Astrocyte of the spinal cord (primary cell): ENCODE results near the gene PACRG.
A peak's percentile ranks its signal among the peaks of the same experiment; 100 is the strongest.

Source experiments
- DNase-seq: peaks from one replicate; pipeline ENCODE4 v3.0.0; 2011; ENCODE audit warnings: low read depth, low spot score
- H3K4me3 ChIP-seq: 2 replicates; pipeline ENCODE4 v1.5.1; 2011; ENCODE audit warnings: low read depth, mild to moderate bottlenecking, low read length, moderate library complexity
- in situ Hi-C: cut with HindIII; loops from 2 replicates; pipeline ENCODE4 v1.10.0; 2017; ENCODE audit warnings: low sequenced_read_pairs
- TF ChIP-seq, protein P1 (sequence below): IDR thresholded peaks from 2 replicates; pipeline ENCODE4 v1.5.1; 2012; ENCODE audit warnings: low read depth, mild to moderate bottlenecking, low read length, inconsistent platforms

The PACRG gene

DNA sequence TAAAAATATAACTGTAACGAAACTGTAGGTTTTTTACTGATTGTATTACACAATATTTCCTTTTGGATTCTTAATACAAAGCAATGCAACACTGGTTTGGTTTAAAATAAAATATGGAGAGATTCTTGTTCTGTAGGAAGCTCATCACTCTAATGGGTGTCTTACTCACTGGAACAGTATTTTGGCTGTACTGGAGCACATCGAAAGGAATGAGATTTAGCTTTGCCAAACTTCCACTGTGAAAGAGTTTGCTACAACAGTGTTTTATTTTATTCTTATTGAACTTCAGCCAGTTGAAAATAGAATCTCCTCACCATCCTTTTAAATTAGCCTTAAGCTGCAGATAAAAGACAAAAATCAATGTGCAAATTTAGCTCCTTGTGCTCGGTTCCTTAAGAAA, 456.0 kb downstream of the PACRG start:
- peak; percentile 41 for DNase-seq
- TF ChIP-seq, protein P1, sequence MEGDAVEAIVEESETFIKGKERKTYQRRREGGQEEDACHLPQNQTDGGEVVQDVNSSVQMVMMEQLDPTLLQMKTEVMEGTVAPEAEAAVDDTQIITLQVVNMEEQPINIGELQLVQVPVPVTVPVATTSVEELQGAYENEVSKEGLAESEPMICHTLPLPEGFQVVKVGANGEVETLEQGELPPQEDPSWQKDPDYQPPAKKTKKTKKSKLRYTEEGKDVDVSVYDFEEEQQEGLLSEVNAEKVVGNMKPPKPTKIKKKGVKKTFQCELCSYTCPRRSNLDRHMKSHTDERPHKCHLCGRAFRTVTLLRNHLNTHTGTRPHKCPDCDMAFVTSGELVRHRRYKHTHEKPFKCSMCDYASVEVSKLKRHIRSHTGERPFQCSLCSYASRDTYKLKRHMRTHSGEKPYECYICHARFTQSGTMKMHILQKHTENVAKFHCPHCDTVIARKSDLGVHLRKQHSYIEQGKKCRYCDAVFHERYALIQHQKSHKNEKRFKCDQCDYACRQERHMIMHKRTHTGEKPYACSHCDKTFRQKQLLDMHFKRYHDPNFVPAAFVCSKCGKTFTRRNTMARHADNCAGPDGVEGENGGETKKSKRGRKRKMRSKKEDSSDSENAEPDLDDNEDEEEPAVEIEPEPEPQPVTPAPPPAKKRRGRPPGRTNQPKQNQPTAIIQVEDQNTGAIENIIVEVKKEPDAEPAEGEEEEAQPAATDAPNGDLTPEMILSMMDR, result no peak
- in situ Hi-C loops, result no loop called here
- H3K4me3 ChIP-seq, result no peak overlapping the region

DNA sequence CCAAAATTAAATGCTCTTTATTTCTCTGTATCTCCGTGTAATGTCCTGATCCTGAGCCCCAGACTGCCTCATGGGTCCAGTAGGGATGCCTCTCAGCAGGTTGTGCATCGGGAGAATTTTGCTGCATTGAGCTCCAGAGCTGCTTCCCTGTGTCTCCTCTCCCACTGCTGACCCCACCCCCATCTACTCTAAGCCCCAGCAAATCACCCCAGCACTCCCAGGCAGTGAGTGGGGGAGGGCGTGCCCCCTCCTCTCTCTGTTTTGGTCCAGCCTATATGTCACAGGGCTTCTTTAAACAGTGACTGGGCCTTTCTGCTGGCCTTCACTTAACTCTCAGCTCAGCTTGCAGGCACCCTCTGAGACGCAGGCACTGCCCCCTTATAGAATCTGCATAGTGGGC, 458.0 kb downstream of the PACRG start:
- TF ChIP-seq, protein P1, result no peak
- no peak for DNase-seq
- in situ Hi-C loops, result no loop called here
- no peak overlapping the region for H3K4me3 ChIP-seq

DNA sequence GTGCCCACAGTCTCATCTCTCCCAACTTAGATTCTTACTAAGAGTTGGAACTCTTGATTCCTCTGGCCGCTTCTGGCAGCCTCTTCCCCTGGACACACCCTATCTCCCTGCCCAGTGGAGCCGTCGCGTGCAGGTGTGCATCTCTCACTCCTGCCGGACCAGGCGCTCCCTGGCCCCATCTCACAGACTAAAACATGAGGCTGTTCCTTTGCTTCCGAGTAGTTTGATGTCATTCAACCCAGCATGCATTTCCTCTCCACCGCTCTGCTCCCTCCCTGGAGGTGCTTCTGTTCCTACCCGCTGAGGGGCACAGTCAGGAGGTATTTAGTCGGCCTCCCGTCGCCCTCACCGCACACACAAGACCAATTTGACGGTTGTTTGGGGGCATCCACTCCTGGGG, 458.8 kb downstream of the PACRG start:
- in situ Hi-C loops, result no loop called here
- H3K4me3 ChIP-seq, result no peak overlapping the region
- DNase-seq, result no peak
- TF ChIP-seq, protein P1, result no peak

DNA sequence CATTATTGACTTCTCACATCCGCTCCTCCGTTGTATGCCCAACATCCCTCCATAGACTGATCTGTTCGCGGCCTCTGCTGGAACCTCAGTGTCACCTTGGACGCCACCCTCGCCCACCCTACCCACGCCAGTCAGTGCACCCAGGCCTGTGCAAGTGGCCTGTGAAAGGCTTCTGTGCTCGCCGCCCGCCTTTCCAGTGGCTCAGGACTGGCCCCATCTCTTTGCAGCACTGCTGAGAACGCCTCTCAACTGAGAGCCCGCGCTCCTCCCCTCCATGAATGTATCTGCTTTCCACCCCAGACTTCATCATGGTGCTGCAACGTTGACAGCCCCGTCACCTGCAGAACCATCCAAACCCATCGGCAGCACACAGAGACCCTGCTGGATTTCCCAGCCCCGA, 459.4 kb downstream of the PACRG start:
- DNase-seq, result no peak
- H3K4me3 ChIP-seq, result no peak overlapping the region
- in situ Hi-C loops, result no loop called here
- TF ChIP-seq, protein P1, result no peak

DNA sequence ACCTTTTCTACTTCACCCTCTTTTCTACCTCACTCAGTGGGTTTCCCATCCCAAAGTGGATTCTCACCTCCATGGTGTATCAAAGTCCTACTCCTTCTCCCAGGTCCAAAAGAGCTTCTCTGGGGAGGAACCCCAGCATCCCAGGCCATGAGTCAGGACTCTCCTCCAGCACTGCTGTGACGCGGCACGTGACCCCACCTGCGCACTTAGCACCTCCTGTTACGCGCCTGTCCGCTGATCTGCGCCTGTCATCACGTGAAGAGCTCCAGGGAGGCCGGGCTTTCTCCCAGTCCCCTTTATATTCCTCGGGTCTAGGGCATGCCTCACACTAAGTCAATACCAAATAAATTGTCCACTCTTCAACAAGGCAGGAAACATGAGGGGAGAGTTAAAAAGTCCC, 459.8 kb downstream of the PACRG start:
- H3K4me3 ChIP-seq, result no peak overlapping the region
- in situ Hi-C loops, result no loop called here
- no peak for DNase-seq
- TF ChIP-seq, protein P1, result no peak

DNA sequence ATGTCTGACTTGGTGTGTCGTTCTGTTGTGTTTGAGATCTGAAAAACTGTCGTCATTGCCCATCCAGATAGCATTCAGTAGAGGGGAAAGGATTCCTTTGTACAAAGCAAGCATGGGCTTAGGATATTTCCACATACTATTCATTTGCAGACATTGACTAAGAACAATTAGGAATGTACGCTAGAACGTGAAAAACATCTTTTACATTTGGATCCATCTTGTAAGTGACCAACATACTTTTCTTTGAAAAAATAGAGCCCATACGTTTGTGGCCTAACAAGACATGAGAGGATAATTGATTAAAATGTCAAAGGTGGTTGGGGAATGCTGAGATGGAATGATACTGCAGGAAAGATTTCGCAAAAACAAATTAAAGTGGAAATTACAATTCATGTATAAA, 461.0 kb downstream of the PACRG start:
- TF ChIP-seq, protein P1, result no peak
- in situ Hi-C loops, result no loop called here
- DNase-seq, result no peak
- no peak overlapping the region for H3K4me3 ChIP-seq

DNA sequence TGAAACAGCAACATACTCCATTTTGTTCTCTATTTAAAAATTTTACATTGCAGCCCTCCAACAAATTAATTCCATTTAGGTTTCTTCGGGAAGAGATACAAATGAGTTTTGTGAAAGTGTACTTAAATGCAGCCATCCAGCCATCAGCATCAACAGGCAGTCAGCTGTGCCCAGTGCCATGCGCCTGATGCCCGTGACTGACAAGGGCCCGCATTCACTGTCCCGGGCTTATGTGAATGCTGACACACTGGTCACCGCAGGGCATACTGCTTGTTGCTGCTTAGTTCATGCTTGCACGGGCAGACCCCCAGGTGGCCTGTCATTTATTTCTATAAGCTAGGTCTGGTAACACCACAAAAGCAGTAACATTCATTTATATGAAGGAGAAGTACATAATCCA, 461.8 kb downstream of the PACRG start:
- TF ChIP-seq, protein P1, result no peak

More for the DNA sequence above, 461.8 kb downstream of the PACRG start:
- no peak overlapping the region for H3K4me3 ChIP-seq
- in situ Hi-C loops, result no loop called here
- no peak for DNase-seq
